MM.1S (cell line): Measurements from ENCODE around the gene CTXN1.

Experiments
- EZH2 ChIP-seq: fragments of 300-600 bp; sonication (generic); optimal IDR thresholded peaks from 2 replicates; pipeline ENCODE3; 2017; ENCODE audit warnings: low read depth, mild to moderate bottlenecking, antibody characterized with exemption, low read length, mixed read lengths
- EZH2phosphoT487 ChIP-seq: fragments of 300-600 bp; sonication (generic); IDR thresholded peaks from 2 replicates; pipeline ENCODE4 v1.6.1; 2018; ENCODE audit warnings: antibody characterized with exemption, low read length
- TF ChIP-seq, protein P1 (sequence below): fragments of 300-600 bp; sonication (generic); IDR thresholded peaks from 2 replicates; pipeline ENCODE4 v1.5.1; 2016; ENCODE audit warnings: antibody characterized with exemption, low read length, mixed read lengths

DNA sequence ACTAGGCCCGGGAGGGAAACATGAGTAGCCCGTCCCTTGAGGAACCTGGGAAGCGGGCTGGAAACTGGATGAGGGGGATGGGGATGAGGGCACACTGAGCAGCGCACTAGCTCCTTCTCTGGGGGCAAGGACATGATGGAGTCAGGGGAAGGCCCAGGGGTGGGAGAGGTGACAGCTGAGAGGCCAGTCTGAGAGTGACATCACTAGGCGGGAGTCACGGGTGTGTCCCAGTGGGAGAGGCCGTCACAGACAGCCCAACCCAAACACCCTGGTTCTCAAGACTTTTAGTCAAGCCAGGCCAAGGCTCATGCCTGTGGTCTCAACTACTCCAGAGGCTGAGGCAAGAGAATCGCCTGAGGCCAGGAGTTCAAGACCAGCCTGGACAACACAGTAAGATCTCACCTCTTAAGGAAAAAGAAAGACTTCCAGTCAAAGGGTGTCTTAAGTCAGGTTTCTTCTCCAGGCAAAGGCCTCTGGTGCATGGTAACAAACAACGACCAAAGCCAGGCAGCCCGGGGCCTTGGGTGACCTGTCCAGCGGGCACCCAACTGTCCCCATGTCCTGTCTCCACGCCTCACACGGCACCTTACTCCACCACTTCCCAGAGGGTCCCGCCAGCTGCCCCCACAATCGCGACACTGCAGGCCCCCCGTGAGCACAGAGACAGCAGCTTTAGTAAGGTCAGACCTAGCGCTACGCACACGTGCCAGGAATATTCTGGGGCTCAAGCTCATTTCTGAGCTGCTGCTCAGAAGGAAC is 43.0 kb upstream of the CTXN1 start:
- TF ChIP-seq, protein P1, sequence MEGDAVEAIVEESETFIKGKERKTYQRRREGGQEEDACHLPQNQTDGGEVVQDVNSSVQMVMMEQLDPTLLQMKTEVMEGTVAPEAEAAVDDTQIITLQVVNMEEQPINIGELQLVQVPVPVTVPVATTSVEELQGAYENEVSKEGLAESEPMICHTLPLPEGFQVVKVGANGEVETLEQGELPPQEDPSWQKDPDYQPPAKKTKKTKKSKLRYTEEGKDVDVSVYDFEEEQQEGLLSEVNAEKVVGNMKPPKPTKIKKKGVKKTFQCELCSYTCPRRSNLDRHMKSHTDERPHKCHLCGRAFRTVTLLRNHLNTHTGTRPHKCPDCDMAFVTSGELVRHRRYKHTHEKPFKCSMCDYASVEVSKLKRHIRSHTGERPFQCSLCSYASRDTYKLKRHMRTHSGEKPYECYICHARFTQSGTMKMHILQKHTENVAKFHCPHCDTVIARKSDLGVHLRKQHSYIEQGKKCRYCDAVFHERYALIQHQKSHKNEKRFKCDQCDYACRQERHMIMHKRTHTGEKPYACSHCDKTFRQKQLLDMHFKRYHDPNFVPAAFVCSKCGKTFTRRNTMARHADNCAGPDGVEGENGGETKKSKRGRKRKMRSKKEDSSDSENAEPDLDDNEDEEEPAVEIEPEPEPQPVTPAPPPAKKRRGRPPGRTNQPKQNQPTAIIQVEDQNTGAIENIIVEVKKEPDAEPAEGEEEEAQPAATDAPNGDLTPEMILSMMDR, result no peak
- TF ChIP-seq EZH2 (no peak), EZH2phosphoT487 (no peak)
